AML-193 (cell line): ENCODE results near the gene LPAR3.
A peak's percentile ranks its signal among the peaks of the same experiment; 100 is the strongest.

Experiments
- DNase-seq, 2 experiments: peaks; one replicate each; lab custom pipeline; 2025; lab: John Stamatoyannopoulos, UW

LPAR3 gene

GRCh38 chr1:84855691-84856630, 37.0 kb downstream of the LPAR3 start:
- DNase-seq = no peak

GRCh38 chr1:84855168-84855567, 37.8 kb downstream of the LPAR3 start:
- no peak for DNase-seq

GRCh38 chr1:84853741-84854721, 39.0 kb downstream of the LPAR3 start:
- peak; percentile 15 to 58 for DNase-seq

- no peak for DNase-seq
Measured at GRCh38 chr1:84851839-84852238, 41.2 kb downstream of the LPAR3 start.

GRCh38 chr1:84849357-84849975, 43.5 kb downstream of the LPAR3 start:
- no peak for DNase-seq

GRCh38 chr1:84847253-84848250, 45.5 kb downstream of the LPAR3 start:
- DNase-seq = no peak

GRCh38 chr1:84846387-84846786, 46.6 kb downstream of the LPAR3 start:
- DNase-seq = no peak

- no peak for DNase-seq
Measured at GRCh38 chr1:84845357-84845756, 47.6 kb downstream of the LPAR3 start.

GRCh38 chr1:84844094-84844493, 48.9 kb downstream of the LPAR3 start:
- DNase-seq = no peak

GRCh38 chr1:84842748-84843231, 50.2 kb downstream of the LPAR3 start:
- DNase-seq = no peak

GRCh38 chr1:84841971-84842370, 51.0 kb downstream of the LPAR3 start:
- no peak for DNase-seq

GRCh38 chr1:84840346-84840745, 52.7 kb downstream of the LPAR3 start:
- DNase-seq = no peak

GRCh38 chr1:84839544-84839943, 53.5 kb downstream of the LPAR3 start:
- no peak for DNase-seq

GRCh38 chr1:84836145-84836544, 56.9 kb downstream of the LPAR3 start:
- no peak for DNase-seq

- no peak for DNase-seq
Measured at GRCh38 chr1:84835169-84835568, 57.8 kb downstream of the LPAR3 start.

GRCh38 chr1:84834419-84835064, 58.5 kb downstream of the LPAR3 start:
- no peak for DNase-seq

- no peak for DNase-seq
Measured at GRCh38 chr1:84833194-84833593, 59.8 kb downstream of the LPAR3 start.

GRCh38 chr1:84830136-84830535, 62.9 kb downstream of the LPAR3 start:
- no peak for DNase-seq

- no peak for DNase-seq
Measured at GRCh38 chr1:84827976-84828375, 65.0 kb downstream of the LPAR3 start.

- DNase-seq = no peak
Measured at GRCh38 chr1:84827555-84827954, 65.5 kb downstream of the LPAR3 start.
